IMR-90 (cell line): Measurements from ENCODE around the gene GTF2F1. TPM values are rescaled to one million over a fixed set of nuclear protein-coding genes. Genes with fewer than 3 reads are reported as not detected.

ENCODE experiments used
- ATAC-seq: fragments of 200-7000 bp; cut with Tn5 transposase; 2 replicates; pipeline ENCODE4 v1.9.1; 2020; ENCODE audit warnings: low read depth, mild to moderate bottlenecking, moderate library complexity
- BruUV-seq: library from RNA; stranded (reverse); fragments of 400-500 nt; replicated peaks from 2 replicates; lab custom pipeline; 2021; lab: Mats Ljungman, UMichigan
- CTCF ChIA-PET: fragments of 300-600 bp; formaldehyde crosslinking; extraction: SDS; loops from one replicate; lab custom pipeline; 2021; ENCODE audit warnings: antibody characterized with exemption; lab: Yijun Ruan, JAX
- POLR2A ChIA-PET: fragments of 300-600 bp; sonication (Branson Sonifier 250); formaldehyde crosslinking; loops from one replicate; lab custom pipeline; 2022; ENCODE audit warnings: antibody characterized with exemption; ENCODE audit not compliant: unreplicated experiment; lab: Charles Lee
- DNase-seq: peaks from one replicate; pipeline ENCODE4 v3.0.0; 2013
- H2AFZ ChIP-seq: replicated peaks from 2 replicates; pipeline ENCODE3; 2013; ENCODE audit warnings: low read length, mild to moderate bottlenecking; ENCODE audit not compliant: poor library complexity
- H2AK5ac ChIP-seq: 2 replicates; pipeline ENCODE4 v1.6.1; 2013; ENCODE audit warnings: low read depth, low read length, inconsistent platforms
- H2AK9ac ChIP-seq: replicated peaks from 2 replicates; pipeline ENCODE3; 2013; ENCODE audit warnings: mild to moderate bottlenecking, low read depth, low read length, moderate library complexity; ENCODE audit not compliant: poor library complexity
- H2BK120ac ChIP-seq: 2 replicates; pipeline ENCODE4 v1.6.1; 2013; ENCODE audit warnings: low read depth, low read length, inconsistent platforms
- H2BK15ac ChIP-seq: 3 replicates; pipeline ENCODE4 v1.6.1; 2013; ENCODE audit warnings: low read depth, low read length, inconsistent platforms
- H2BK20ac ChIP-seq: 2 replicates; pipeline ENCODE4 v1.6.1; 2013; ENCODE audit warnings: low read depth, mild to moderate bottlenecking, inconsistent platforms, low read length, moderate library complexity
- H2BK5ac ChIP-seq: 2 replicates; pipeline ENCODE4 v1.6.1; 2013; ENCODE audit warnings: mild to moderate bottlenecking, low read depth, low read length, inconsistent platforms; ENCODE audit not compliant: poor library complexity, severe bottlenecking
- H3K14ac ChIP-seq: replicated peaks from 2 replicates; pipeline ENCODE4 v1.6.1; 2013; ENCODE audit warnings: low read depth, low read length, inconsistent platforms
- H3K18ac ChIP-seq: 2 replicates; pipeline ENCODE4 v1.6.1; 2013; ENCODE audit warnings: low read depth, low read length, control low read depth
- H3K23ac ChIP-seq: 2 replicates; pipeline ENCODE4 v1.6.1; 2013; ENCODE audit warnings: low read depth, low read length, inconsistent platforms
- H3K27ac ChIP-seq: 2 replicates; pipeline ENCODE4 v1.5.1; 2013; ENCODE audit warnings: mild to moderate bottlenecking, control low read depth, low read length; ENCODE audit not compliant: insufficient read depth
- H3K27me3 ChIP-seq: 2 replicates; pipeline ENCODE4 v1.6.1; 2013; ENCODE audit warnings: low read length; ENCODE audit not compliant: control insufficient read depth, insufficient read depth
- H3K36me3 ChIP-seq: 2 replicates; pipeline ENCODE4 v1.6.1; 2013; ENCODE audit warnings: low read length, mixed read lengths; ENCODE audit not compliant: control insufficient read depth, insufficient read depth
- H3K4ac ChIP-seq: 2 replicates; pipeline ENCODE4 v1.6.1; 2013; ENCODE audit warnings: low read depth, low read length, inconsistent platforms
- H3K4me1 ChIP-seq: 2 replicates; pipeline ENCODE4 v1.6.1; 2013; ENCODE audit warnings: low read length, mixed read lengths; ENCODE audit not compliant: control insufficient read depth, insufficient read depth
- H3K4me2 ChIP-seq: 2 replicates; pipeline ENCODE4 v1.6.1; 2013; ENCODE audit warnings: low read depth, mild to moderate bottlenecking, control low read depth, low read length, moderate library complexity
- H3K4me3 ChIP-seq: 2 replicates; pipeline ENCODE4 v1.5.1; 2013; ENCODE audit warnings: low read depth, mild to moderate bottlenecking, control low read depth, low read length, moderate library complexity; ENCODE audit not compliant: insufficient read depth
- H3K56ac ChIP-seq: 2 replicates; pipeline ENCODE4 v1.6.1; 2013; ENCODE audit warnings: low read length, inconsistent platforms; ENCODE audit not compliant: insufficient read depth; ENCODE audit errors: extremely low read depth
- H3K79me1 ChIP-seq, 2 experiments: 2 replicates each; pipeline ENCODE4 v1.6.1; 2013; ENCODE audit warnings: low read length in 2 of 2, inconsistent platforms in 1 of 2, low read depth in 1 of 2
- H3K9ac ChIP-seq: 2 replicates; pipeline ENCODE4 v1.6.1; 2013; ENCODE audit warnings: low read depth, low read length, control low read depth
- H3K9me1 ChIP-seq: 2 replicates; pipeline ENCODE4 v1.6.1; 2013; ENCODE audit warnings: low read length, inconsistent platforms; ENCODE audit not compliant: insufficient read depth
- H3K9me3 ChIP-seq: 2 replicates; pipeline ENCODE4 v1.6.1; 2013; ENCODE audit warnings: low read length; ENCODE audit not compliant: control insufficient read depth, insufficient read depth
- H4K20me1 ChIP-seq: 2 replicates; pipeline ENCODE4 v1.6.1; 2013; ENCODE audit warnings: low read length, inconsistent platforms; ENCODE audit not compliant: insufficient read depth
- H4K5ac ChIP-seq: 2 replicates; pipeline ENCODE4 v1.6.1; 2013; ENCODE audit warnings: mild to moderate bottlenecking, low read depth, low read length, control low read depth
- H4K8ac ChIP-seq, 2 experiments: 2 replicates each; pipeline ENCODE4 v1.6.1; 2013; ENCODE audit warnings: low read depth in 2 of 2, low read length in 2 of 2, control low read depth in 1 of 2, inconsistent platforms in 1 of 2
- H4K91ac ChIP-seq: 2 replicates; pipeline ENCODE4 v1.6.1; 2013; ENCODE audit warnings: low read depth, low read length, inconsistent platforms; ENCODE audit not compliant: insufficient read depth
- BHLHE40 ChIP-seq: fragments of 150-350 bp; IDR thresholded peaks from 2 replicates; pipeline ENCODE4 v1.6.1; 2016; ENCODE audit warnings: mild to moderate bottlenecking, low read depth, low read length
- CEBPB ChIP-seq: IDR thresholded peaks from 2 replicates; pipeline ENCODE4 v1.6.1; 2012; ENCODE audit warnings: low read depth, low read length, improper control_type of control experiment
- CHD1 ChIP-seq: IDR thresholded peaks from 2 replicates; pipeline ENCODE4 v1.6.1; 2012; ENCODE audit warnings: low read depth, low read length, improper control_type of control experiment
- FOS ChIP-seq: fragments of 150-350 bp; IDR thresholded peaks from 2 replicates; pipeline ENCODE4 v1.6.1; 2016; ENCODE audit warnings: low read depth, low read length
- MAFK ChIP-seq: IDR thresholded peaks from 2 replicates; pipeline ENCODE4 v1.6.1; 2012; ENCODE audit warnings: low read depth, low read length, improper control_type of control experiment
- MAZ ChIP-seq: IDR thresholded peaks from 2 replicates; pipeline ENCODE4 v1.6.1; 2012; ENCODE audit warnings: low read depth, mild to moderate bottlenecking, low read length, improper control_type of control experiment, moderate library complexity, borderline replicate concordance
- MXI1 ChIP-seq: IDR thresholded peaks from 2 replicates; pipeline ENCODE4 v1.6.1; 2012; ENCODE audit warnings: low read depth, mild to moderate bottlenecking, low read length, moderate library complexity, borderline replicate concordance
- NFE2L2 ChIP-seq: fragments of 150-350 bp; IDR thresholded peaks from 2 replicates; pipeline ENCODE4 v1.6.1; 2016; ENCODE audit warnings: low read depth, mild to moderate bottlenecking, low read length
- POLR2A ChIP-seq: IDR thresholded peaks from 2 replicates; pipeline ENCODE4 v1.6.1; 2012; ENCODE audit warnings: mild to moderate bottlenecking, low read depth, low read length
- RCOR1 ChIP-seq: IDR thresholded peaks from 2 replicates; pipeline ENCODE4 v1.6.1; 2012; ENCODE audit warnings: mild to moderate bottlenecking, low read length, improper control_type of control experiment; ENCODE audit not compliant: insufficient replicate concordance
- RFX5 ChIP-seq: IDR thresholded peaks from 2 replicates; pipeline ENCODE4 v1.8.0; 2012; ENCODE audit warnings: low read depth, mild to moderate bottlenecking, low read length, moderate library complexity
- SMC3 ChIP-seq: fragments of 150-350 bp; IDR thresholded peaks from 2 replicates; pipeline ENCODE4 v1.6.1; 2016; ENCODE audit warnings: low read depth, mild to moderate bottlenecking, antibody characterized with exemption, low read length, moderate library complexity
- WGBS, 2 experiments: methylation state at CpG; one replicate each; pipeline versions ENCODE4 v1.1.5 to v1.1.7; 2013; ENCODE audit warnings: missing lambda C conversion rate in 2 of 2; ENCODE audit not compliant: insufficient read length in 1 of 2; ENCODE audit errors: extremely low coverage in 2 of 2; 5-methylcytosine and 5-hydroxymethylcytosine counted together
- dilution Hi-C: fragments of 300-500 bp; cut with HindIII; formaldehyde crosslinking; loops from one replicate; pipeline ENCODE4 v1.14.3; 2018; ENCODE audit warnings: low sequenced_read_pairs; ENCODE audit not compliant: unreplicated experiment
- in situ Hi-C: fragments of 300-500 bp; cut with MboI; formaldehyde crosslinking; loops from 3 replicates; pipeline ENCODE4 v1.14.3; 2019; ENCODE audit warnings: low sequenced_read_pairs, inconsistent platforms, mixed read lengths
- intact Hi-C: fragments of 100-400 bp; cut with micrococcal nuclease; formaldehyde crosslinking; loops from 2 replicates; pipeline ENCODE4 v1.10.0; 2022
- polyA plus RNA-seq, 3 experiments: library from polyadenylated mRNA; depleted of rRNA; stranded (reverse); fragments of >200 nt; gene quantifications; 2 replicates each; pipeline ENCODE4 v1.2.3, GENCODE V29; 2012; ENCODE audit warnings: low replicate concordance in 1 of 3
- total RNA-seq: library from RNA; depleted of rRNA; stranded (reverse); fragments of >200 nt; gene quantifications from 2 replicates; pipeline ENCODE4 v1.2.3, GENCODE V29; 2012
- TF ChIP-seq, protein P1 (sequence below): fragments of 150-350 bp; IDR thresholded peaks from 2 replicates; pipeline ENCODE4 v1.6.1; 2016; ENCODE audit warnings: low read depth, mild to moderate bottlenecking, low read length, moderate library complexity, borderline replicate concordance

Gene GTF2F1
- total and polyA plus RNA-seq, 2 of the 4 experiments (the other 2 are of a cell fraction) = 43.7 to 51.4 TPM

- H3K27me3 ChIP-seq = no peaks in the 10 kb centered on the region
- no peaks in the 10 kb centered on the region for H4K20me1 ChIP-seq
- no peak overlapping the region for H3K56ac ChIP-seq
- no peak overlapping the region for H3K23ac ChIP-seq
- H3K14ac ChIP-seq = no peak overlapping the region
- ATAC-seq (no peak), DNase-seq (no peak)
- in situ Hi-C loops (no loop called here), intact Hi-C loops (no loop called here), dilution Hi-C loops (no loop called here)
- H3K27ac ChIP-seq = no peak overlapping the region
- H3K18ac ChIP-seq = no peak overlapping the region
- H4K5ac ChIP-seq = no peak overlapping the region
- H3K4me1 ChIP-seq = no peaks in the 10 kb centered on the region
- no peaks in the 10 kb centered on the region for H3K9me3 ChIP-seq
- H3K4me3 ChIP-seq = no peak overlapping the region
- no peak overlapping the region for H2BK20ac ChIP-seq
- WGBS, 2 experiments = no CpG with 5 or more reads among the region's 5 CpGs
- no peak overlapping the region for H3K4me2 ChIP-seq
- H2AK9ac ChIP-seq = no peak overlapping the region
- no peak overlapping the region for H3K4ac ChIP-seq
- CTCF ChIA-PET = no interaction called here
- no peak overlapping the region for H2AFZ ChIP-seq
- BruUV-seq = no TSS peak
- no peaks in the 10 kb centered on the region for H3K36me3 ChIP-seq
- H2BK5ac ChIP-seq = no peak overlapping the region
- no peak overlapping the region for H3K9ac ChIP-seq
- TF ChIP-seq SMC3 = no peak
- no peak for TF ChIP-seq MAFK
- no peak for TF ChIP-seq CHD1
- TF ChIP-seq RFX5 = no peak
- no peak for TF ChIP-seq FOS
- TF ChIP-seq RCOR1 = no peak
- TF ChIP-seq CEBPB = no peak
- TF ChIP-seq, protein P1, sequence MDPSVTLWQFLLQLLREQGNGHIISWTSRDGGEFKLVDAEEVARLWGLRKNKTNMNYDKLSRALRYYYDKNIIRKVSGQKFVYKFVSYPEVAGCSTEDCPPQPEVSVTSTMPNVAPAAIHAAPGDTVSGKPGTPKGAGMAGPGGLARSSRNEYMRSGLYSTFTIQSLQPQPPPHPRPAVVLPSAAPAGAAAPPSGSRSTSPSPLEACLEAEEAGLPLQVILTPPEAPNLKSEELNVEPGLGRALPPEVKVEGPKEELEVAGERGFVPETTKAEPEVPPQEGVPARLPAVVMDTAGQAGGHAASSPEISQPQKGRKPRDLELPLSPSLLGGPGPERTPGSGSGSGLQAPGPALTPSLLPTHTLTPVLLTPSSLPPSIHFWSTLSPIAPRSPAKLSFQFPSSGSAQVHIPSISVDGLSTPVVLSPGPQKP = no peak
- no peak for TF ChIP-seq MAZ
- TF ChIP-seq POLR2A = no peak
- TF ChIP-seq BHLHE40 = no peak
- TF ChIP-seq NFE2L2 = no peak
- no peak for TF ChIP-seq MXI1
- POLR2A ChIA-PET = no interaction called here
- no peak overlapping the region for H2BK120ac ChIP-seq
- H4K8ac ChIP-seq = no peak overlapping the region
- no peaks in the 10 kb centered on the region for H3K79me1 ChIP-seq
- H2AK5ac ChIP-seq = no peak overlapping the region
- no peak overlapping the region for H2BK15ac ChIP-seq
- no peak overlapping the region for H4K91ac ChIP-seq
- H3K9me1 ChIP-seq = no peaks in the 10 kb centered on the region; the same call in 1 of the 2 replicates
Observed at GRCh38 chr19:6406401-6406800, 13.4 kb upstream of the GTF2F1 start.
